Activated CD8-positive, alpha-beta memory T cell treated with anti-CD3 and anti-CD28 coated beads, Interleukin-2, amount 10 ng/mL, durations not matched to agents 7 days and 5 days (primary cell): ENCODE results near the gene CEP55. TPM values are rescaled to one million over a fixed set of nuclear protein-coding genes. Genes with fewer than 3 reads are reported as not detected.

ENCODE experiments used
- ATAC-seq: fragments of 150-1000 bp; cut with Tn5 transposase; one replicate; pipeline ENCODE4 v1.10.0; 2021; ENCODE audit warnings: moderate library complexity
- CTCF ChIA-PET: fragments of 350-600 bp; sonication (Branson Sonifier 250); formaldehyde crosslinking; loops from one replicate; lab custom pipeline; 2021; ENCODE audit warnings: antibody characterized with exemption; lab: Charles Lee
- DNase-seq: peaks from one replicate; pipeline ENCODE4 v3.0.0-alpha.2; 2020
- H3K27ac Mint-ChIP-seq: one replicate; pipeline ENCODE4 v1.8.0; 2021; ENCODE audit warnings: mild to moderate bottlenecking, mixed read lengths
- H3K27me3 Mint-ChIP-seq: one replicate; pipeline ENCODE4 v1.8.0; 2021; ENCODE audit warnings: mixed read lengths
- H3K36me3 Mint-ChIP-seq: one replicate; pipeline ENCODE4 v1.8.0; 2021; ENCODE audit warnings: mild to moderate bottlenecking, mixed read lengths
- H3K4me1 Mint-ChIP-seq: one replicate; pipeline ENCODE4 v1.8.0; 2021; ENCODE audit warnings: mixed read lengths
- H3K4me3 Mint-ChIP-seq: one replicate; pipeline ENCODE4 v1.8.0; 2021; ENCODE audit warnings: mild to moderate bottlenecking, moderate library complexity, mixed read lengths
- H3K9me3 Mint-ChIP-seq: one replicate; pipeline ENCODE4 v1.8.0; 2022; ENCODE audit warnings: low read depth, mixed read lengths
- total RNA-seq, 2 experiments: library from RNA; stranded (reverse); gene quantifications; one replicate each; pipeline ENCODE4 v1.2.3, GENCODE V29; 2021

CEP55 gene
- total RNA-seq, 2 experiments from 2014 or later: 75.6 to 79.3 TPM

DNA sequence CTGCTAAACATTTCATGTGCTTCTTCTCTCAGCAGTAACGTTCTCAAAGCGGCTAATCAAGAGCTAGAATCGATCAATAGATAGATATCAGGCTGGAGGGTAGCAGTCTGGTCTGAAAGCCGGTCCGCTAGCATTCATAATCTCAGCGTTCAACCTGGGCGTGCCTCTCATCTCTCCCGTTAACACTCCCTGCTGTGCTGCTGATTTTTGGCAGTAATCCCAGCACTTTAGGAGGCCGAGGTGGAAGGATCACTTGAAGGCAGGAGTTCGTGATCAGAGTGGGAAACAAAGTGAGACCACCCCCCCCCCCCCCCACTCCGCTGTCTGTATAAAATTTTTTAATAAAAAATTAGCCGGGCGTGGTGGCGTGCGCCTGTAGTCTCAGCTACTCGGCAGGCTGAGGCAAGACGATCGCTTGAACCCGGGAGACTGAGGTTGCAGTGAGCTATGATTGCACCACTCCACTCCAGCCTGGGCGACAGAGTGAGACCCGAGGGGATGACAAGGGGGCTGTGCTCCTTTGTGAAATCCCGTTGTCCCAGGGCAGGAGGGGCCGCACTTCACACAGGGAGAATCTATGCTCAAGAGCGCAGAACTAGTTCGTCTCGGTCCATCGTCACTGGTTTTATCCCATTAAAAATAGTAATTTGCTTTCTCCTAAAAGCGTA lies 624 bp upstream of the CEP55 start:
- DNase-seq (peak; percentile 47), ATAC-seq (peak; percentile 10)
- Mint-ChIP-seq H3K36me3 (peaks cover 21% of the 10 kb centered on the region), H3K9me3 (no peaks in the 10 kb centered on the region), H3K4me3 (peak overlapping the region; percentile 96), H3K4me1 (peaks cover 34% of the 10 kb centered on the region), H3K27me3 (no peaks in the 10 kb centered on the region), H3K27ac (peak overlapping the region; percentile 96)
- CTCF ChIA-PET: interaction anchor here (0.7 to 4.2 kb wide), 11 partner anchors 8 to 1646 kb away, joined by 3 to 35 read pairs (median 3); partner anchors contain the start of gene MYOF

DNA sequence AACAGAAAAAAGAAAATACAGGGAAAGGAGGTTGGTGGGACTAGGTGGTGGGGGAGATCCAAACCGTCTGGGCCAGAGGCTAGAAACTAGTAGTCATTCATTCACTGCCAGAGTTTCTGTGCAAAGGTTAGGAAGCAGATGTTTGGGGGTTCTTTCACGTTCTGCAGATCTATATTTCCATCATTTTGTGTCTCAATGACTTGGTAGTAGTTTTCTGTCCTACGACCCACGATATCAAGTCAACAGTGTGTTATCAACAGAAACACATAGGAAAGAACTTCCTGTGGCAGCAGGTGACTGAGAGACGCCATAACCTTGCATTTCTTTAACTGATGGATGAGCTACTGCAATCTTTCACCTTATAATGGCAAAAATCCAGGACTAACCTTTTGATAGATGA lies 1.8 kb downstream of the CEP55 start:
- CTCF ChIA-PET: interaction anchor here (3.8 to 4.2 kb wide), 2 partner anchors 13 to 121 kb away, joined by 25 to 30 read pairs; no protein-coding TSS in a partner anchor
- peak overlapping the region; percentile 96 for H3K27ac Mint-ChIP-seq
- peaks cover 52% of the 10 kb centered on the region for H3K4me1 Mint-ChIP-seq
- H3K4me3 Mint-ChIP-seq: peak overlapping the region; percentile 96
- DNase-seq (no peak), ATAC-seq (no peak)
- peaks cover 36% of the 10 kb centered on the region for H3K36me3 Mint-ChIP-seq
- H3K9me3 Mint-ChIP-seq: no peaks in the 10 kb centered on the region
- no peaks in the 10 kb centered on the region for H3K27me3 Mint-ChIP-seq

DNA sequence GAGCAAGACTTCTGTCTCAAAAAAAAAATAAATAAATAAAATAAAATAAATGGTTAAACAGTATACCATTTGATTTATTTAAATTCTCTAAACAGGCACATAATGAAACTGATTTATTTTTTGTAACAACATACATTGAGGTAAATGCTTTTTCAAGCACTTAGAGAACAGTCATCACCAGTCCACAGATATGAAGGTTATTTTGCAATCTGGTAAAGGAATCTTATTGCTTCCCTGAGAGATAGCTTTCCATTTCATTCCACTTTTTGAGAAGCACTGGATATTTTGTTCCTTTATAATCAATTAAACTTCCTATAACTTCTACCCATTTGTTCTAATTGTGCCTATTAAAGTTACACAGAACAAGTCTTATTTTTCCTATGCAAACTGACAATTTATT lies 5.2 kb downstream of the CEP55 start:
- ATAC-seq (no peak), DNase-seq (no peak)
- H3K27ac Mint-ChIP-seq: peak overlapping the region; percentile 47
- CTCF ChIA-PET: interaction anchor here (0.8 to 3.6 kb wide), 4 partner anchors 9 to 420 kb away, joined by 3 to 22 read pairs (median 15); partner anchors contain the start of gene MYOF
- H3K4me1 Mint-ChIP-seq: peaks cover 49% of the 10 kb centered on the region
- H3K36me3 Mint-ChIP-seq: peaks cover 58% of the 10 kb centered on the region
- no peaks in the 10 kb centered on the region for H3K27me3 Mint-ChIP-seq
- H3K9me3 Mint-ChIP-seq: no peaks in the 10 kb centered on the region
- no peak overlapping the region for H3K4me3 Mint-ChIP-seq

DNA sequence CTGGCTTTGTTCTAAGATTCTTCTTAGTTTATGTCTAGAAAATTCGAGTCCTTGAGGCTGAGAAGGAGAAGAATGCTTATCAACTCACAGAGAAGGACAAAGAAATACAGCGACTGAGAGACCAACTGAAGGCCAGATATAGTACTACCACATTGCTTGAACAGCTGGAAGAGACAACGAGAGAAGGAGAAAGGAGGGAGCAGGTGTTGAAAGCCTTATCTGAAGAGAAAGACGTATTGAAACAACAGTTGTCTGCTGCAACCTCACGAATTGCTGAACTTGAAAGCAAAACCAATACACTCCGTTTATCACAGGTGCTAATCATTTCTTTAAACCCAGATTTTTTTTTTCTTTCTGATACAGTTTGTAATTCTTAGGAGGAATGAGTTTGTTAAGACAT lies 6.7 kb downstream of the CEP55 start:
- H3K4me1 Mint-ChIP-seq: peaks cover 48% of the 10 kb centered on the region
- DNase-seq: no peak
- ATAC-seq: peak; percentile 27
- peaks cover 64% of the 10 kb centered on the region for H3K36me3 Mint-ChIP-seq
- peak overlapping the region; percentile 80 for H3K27ac Mint-ChIP-seq
- no peaks in the 10 kb centered on the region for H3K27me3 Mint-ChIP-seq
- CTCF ChIA-PET: interaction anchor here (0.9 to 3.6 kb wide), 5 partner anchors 8 to 127 kb away, joined by 3 to 22 read pairs (median 9); partner anchors contain the start of gene MYOF
- H3K9me3 Mint-ChIP-seq: no peaks in the 10 kb centered on the region
- peak overlapping the region; percentile 39 for H3K4me3 Mint-ChIP-seq

DNA sequence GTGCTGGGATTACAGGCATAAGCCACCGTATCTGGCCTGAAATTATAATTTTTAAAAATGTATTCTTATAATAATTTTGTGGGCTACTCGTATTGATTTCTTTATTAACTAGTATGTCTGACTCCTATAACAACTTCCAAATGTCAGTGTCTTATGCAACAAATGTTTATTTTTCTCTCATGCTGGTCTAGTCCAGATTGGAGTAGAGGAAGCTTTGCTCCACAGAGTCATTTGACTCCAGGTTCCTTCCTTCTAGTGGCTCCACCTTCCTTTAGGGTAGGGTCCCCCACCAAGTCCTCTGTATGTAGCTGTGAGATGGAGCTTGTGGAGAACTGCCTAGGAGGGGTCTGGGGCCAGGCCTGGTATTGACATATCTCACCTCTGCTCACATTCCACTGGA lies 8.7 kb downstream of the CEP55 start:
- DNase-seq (no peak), ATAC-seq (no peak)
- no peaks in the 10 kb centered on the region for H3K9me3 Mint-ChIP-seq
- no peak overlapping the region for H3K27ac Mint-ChIP-seq
- H3K36me3 Mint-ChIP-seq: peaks cover 65% of the 10 kb centered on the region
- peaks cover 47% of the 10 kb centered on the region for H3K4me1 Mint-ChIP-seq
- no peak overlapping the region for H3K4me3 Mint-ChIP-seq
- H3K27me3 Mint-ChIP-seq: no peaks in the 10 kb centered on the region
- CTCF ChIA-PET: interaction anchor here (0.6 to 3.6 kb wide), 4 partner anchors 9 to 129 kb away, joined by 3 to 22 read pairs (median 4); partner anchors contain the start of gene MYOF

DNA sequence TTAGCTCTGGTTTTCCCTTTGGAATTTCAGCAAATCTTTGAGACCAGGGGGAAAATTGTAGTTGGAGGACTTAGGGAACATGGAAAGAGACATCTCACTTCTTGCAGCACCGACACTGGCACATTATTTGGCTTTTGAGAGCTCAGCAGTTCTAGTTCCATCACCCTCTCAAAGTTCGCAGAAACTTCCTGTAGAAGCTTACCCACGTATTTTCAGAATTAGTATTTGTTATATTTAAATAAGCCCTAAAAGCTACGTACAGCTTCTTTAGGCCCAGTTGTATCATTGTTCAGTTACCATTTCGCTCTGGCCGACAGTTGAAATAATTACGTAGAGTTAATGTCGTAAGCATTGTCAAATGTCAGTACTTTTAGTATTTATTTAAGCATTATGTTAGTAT lies 13.4 kb downstream of the CEP55 start:
- ATAC-seq (no peak), DNase-seq (no peak)
- H3K27ac Mint-ChIP-seq: no peak overlapping the region

DNA sequence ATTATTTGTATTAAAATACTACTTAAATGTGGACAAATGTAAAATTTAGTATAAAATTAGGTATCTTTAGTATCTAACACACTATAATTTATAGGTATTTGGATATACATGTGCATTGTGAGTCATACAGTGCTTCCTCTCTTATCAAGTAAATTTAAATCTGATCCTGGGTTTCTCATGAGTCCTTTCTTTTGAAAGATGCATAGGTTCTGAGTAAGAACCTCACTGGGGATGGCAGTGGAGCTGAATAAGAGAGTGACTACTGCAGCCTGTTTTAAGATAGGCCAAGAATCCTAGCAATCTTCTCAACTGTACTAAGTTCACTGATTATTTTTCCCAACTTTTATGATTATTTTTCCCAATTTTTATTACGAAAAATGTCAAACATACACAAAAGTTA lies 16.2 kb downstream of the CEP55 start:
- H3K4me1 Mint-ChIP-seq: peaks cover 24% of the 10 kb centered on the region
- H3K9me3 Mint-ChIP-seq: no peaks in the 10 kb centered on the region
- DNase-seq (no peak), ATAC-seq (no peak)
- H3K4me3 Mint-ChIP-seq: no peak overlapping the region
- H3K36me3 Mint-ChIP-seq: peaks cover 54% of the 10 kb centered on the region
- no peak overlapping the region for H3K27ac Mint-ChIP-seq
- CTCF ChIA-PET: interaction anchor here (0.6 to 6.3 kb wide), 11 partner anchors 16 to 646 kb away, joined by 3 to 71 read pairs (median 4); partner anchors contain the start of genes CEP55 and MYOF
- no peaks in the 10 kb centered on the region for H3K27me3 Mint-ChIP-seq

More for the DNA sequence above, 13.4 kb downstream of the CEP55 start:
- peaks cover 24% of the 10 kb centered on the region for H3K4me1 Mint-ChIP-seq
- no peaks in the 10 kb centered on the region for H3K27me3 Mint-ChIP-seq
- CTCF ChIA-PET: interaction anchor here (1.2 to 6.3 kb wide), 9 partner anchors 7 to 151 kb away, joined by 3 to 71 read pairs (median 14); partner anchors contain the start of genes CEP55 and MYOF
- H3K36me3 Mint-ChIP-seq: peaks cover 50% of the 10 kb centered on the region
- H3K4me3 Mint-ChIP-seq: no peak overlapping the region
- H3K9me3 Mint-ChIP-seq: no peaks in the 10 kb centered on the region

DNA sequence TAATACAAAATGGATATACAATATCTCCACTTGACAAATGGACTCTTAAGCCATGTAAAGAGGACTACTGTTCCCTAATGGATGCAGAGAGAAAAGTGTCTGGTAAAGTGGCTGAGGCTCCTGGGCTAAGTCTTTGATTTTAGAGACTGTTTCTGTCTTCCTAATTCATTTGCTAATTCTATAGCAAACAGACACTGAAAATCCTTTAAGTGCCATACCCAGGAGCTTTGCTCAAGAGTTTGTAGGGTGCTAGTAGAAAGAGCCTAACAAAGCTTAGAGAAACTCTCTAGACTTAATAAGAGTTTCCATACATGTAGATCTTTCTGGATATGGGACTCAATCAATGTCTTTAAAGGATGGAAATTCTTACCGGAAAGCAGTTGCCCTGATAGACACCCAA lies 16.7 kb downstream of the CEP55 start:
- peaks cover 56% of the 10 kb centered on the region for H3K36me3 Mint-ChIP-seq
- CTCF ChIA-PET: interaction anchor here (0.8 to 6.3 kb wide), 9 partner anchors 8 to 303 kb away, joined by 3 to 71 read pairs (median 4); partner anchors contain the start of genes CEP55 and MYOF

DNA sequence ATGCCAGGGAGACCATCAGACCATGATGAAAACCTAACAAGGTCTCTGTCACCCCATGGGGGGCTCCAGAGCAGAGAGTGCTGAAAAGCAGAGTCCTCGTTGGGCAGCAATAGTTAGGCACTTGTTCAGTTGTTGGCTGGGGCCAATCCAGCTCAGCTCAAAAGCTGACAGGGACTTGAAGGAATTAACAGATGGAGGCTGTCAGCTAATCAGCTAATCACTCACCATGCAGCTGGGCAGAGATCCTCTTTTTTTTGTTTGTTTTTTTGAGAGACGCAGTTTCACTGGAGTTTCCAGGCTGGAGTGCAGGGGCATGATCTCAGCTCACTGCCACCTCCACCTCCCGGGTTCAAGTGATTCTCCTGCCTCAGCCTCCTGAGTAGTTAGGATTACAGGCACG lies 18.1 kb downstream of the CEP55 start:
- H3K27ac Mint-ChIP-seq: no peak overlapping the region
- no peaks in the 10 kb centered on the region for H3K9me3 Mint-ChIP-seq
- no peaks in the 10 kb centered on the region for H3K27me3 Mint-ChIP-seq
- no peak overlapping the region for H3K4me3 Mint-ChIP-seq
- CTCF ChIA-PET: interaction anchor here (6.3 kb wide), 1 partner anchor 137 kb away, joined by 71 read pairs; no protein-coding TSS in a partner anchor
- DNase-seq (no peak), ATAC-seq (no peak)
- peaks cover 12% of the 10 kb centered on the region for H3K4me1 Mint-ChIP-seq
- peaks cover 58% of the 10 kb centered on the region for H3K36me3 Mint-ChIP-seq

More for the DNA sequence above, 16.7 kb downstream of the CEP55 start:
- DNase-seq: no peak
- Mint-ChIP-seq H3K27me3 (no peaks in the 10 kb centered on the region), H3K9me3 (no peaks in the 10 kb centered on the region), H3K27ac (no peak overlapping the region), H3K4me3 (no peak overlapping the region), H3K4me1 (peaks cover 22% of the 10 kb centered on the region)
- ATAC-seq: no peak

DNA sequence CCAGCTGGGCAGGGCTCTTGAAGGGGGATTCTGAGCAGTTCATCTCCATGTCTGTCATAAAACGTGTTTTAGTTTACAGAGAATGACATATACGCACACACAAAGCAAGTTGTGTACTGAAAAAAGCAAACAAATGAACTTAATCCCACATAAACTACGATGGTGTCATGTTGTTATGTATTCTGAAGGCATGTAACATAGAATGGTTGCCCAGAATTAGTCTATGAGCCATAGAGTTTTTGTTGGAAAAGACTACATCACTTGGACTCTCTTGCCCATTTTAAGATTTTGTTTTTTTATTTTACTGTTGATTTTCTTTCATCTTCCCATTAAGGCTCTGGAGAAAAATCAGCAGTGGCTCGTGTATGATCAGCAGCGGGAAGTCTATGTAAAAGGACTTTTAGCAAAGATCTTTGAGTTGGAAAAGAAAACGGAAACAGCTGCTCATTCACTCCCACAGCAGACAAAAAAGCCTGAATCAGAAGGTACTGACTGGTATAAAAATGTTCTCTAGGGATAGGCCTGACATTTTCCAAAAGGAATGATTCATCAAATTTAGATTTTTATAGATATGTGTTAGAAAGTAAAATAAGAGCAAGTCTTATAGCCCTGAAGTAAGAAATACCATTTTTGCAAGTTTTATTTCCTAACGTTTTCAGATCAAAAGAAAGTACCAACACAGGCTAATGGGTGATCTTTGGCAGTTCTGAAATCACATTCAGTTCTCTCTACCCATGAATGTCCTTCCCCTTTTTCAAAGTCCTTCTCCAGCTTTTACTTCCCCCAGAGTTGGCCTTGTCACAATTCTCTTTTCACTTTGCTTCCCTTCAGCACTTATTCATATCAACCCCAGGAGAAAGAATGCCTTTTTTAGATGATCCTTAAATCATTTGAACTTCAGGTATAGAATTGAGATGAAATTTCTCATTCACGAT lies 18.9 kb downstream of the CEP55 start:
- peaks cover 58% of the 10 kb centered on the region for H3K36me3 Mint-ChIP-seq
- no peaks in the 10 kb centered on the region for H3K9me3 Mint-ChIP-seq
- no peak overlapping the region for H3K27ac Mint-ChIP-seq
- H3K4me3 Mint-ChIP-seq: no peak overlapping the region
- CTCF ChIA-PET: interaction anchor here (0.9 to 1.0 kb wide), 2 partner anchors 22 to 139 kb away, joined by 3 to 4 read pairs; no protein-coding TSS in a partner anchor
- no peak for ATAC-seq
- no peaks in the 10 kb centered on the region for H3K27me3 Mint-ChIP-seq
- peaks cover 6% of the 10 kb centered on the region for H3K4me1 Mint-ChIP-seq
- no peak for DNase-seq

DNA sequence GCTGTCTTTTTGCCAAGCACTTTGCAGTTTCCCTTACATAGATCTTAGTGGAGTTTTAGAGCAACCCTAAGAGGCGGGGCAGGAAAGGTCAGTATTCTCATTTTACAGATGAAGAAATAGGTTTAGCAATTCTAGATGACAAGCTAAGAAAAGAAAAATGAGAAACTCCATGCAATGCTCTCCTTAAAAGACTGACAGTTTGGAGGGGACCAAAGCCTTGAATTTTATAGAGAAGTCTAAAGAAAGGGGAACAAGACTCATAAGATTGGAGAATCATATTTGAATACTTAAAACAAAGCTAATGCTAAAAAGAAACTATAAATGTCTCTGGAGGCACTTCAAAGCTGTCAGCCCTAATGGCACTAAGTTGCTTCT lies 19.6 kb downstream of the CEP55 start:
- ATAC-seq (no peak), DNase-seq (no peak)
- no peaks in the 10 kb centered on the region for H3K27me3 Mint-ChIP-seq
- peaks cover 3% of the 10 kb centered on the region for H3K4me1 Mint-ChIP-seq
- no peak overlapping the region for H3K4me3 Mint-ChIP-seq
- H3K36me3 Mint-ChIP-seq: peaks cover 58% of the 10 kb centered on the region
- CTCF ChIA-PET: interaction anchor here (0.9 to 1.0 kb wide), 2 partner anchors 21 to 140 kb away, joined by 3 to 4 read pairs; no protein-coding TSS in a partner anchor
- H3K9me3 Mint-ChIP-seq: no peaks in the 10 kb centered on the region
- H3K27ac Mint-ChIP-seq: no peak overlapping the region

DNA sequence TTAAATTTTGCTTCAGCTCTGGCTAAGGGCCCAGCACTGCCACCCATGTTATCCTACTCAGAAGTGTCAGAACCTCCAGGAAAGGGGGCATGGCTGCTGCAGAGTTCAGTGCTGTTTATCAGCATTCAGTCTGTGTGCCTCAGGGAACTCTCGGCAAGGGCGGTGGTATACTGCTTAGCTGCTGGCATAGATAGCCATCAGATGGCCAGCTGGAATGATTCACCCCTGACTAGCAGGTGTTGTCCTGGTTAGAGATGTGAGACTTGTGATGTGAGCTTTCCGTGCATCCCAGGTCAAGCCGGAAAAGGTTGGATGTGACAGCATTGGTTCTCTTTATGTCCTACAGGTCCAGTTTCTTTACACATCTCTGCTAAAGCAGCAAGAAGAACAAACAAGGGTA lies 22.1 kb downstream of the CEP55 start:
- Mint-ChIP-seq H3K9me3 (peaks cover 2% of the 10 kb centered on the region), H3K36me3 (peaks cover 74% of the 10 kb centered on the region), H3K4me3 (no peak overlapping the region), H3K4me1 (no peaks in the 10 kb centered on the region), H3K27ac (no peak overlapping the region), H3K27me3 (no peaks in the 10 kb centered on the region)
- CTCF ChIA-PET: no interaction called here
- ATAC-seq (no peak), DNase-seq (no peak)

DNA sequence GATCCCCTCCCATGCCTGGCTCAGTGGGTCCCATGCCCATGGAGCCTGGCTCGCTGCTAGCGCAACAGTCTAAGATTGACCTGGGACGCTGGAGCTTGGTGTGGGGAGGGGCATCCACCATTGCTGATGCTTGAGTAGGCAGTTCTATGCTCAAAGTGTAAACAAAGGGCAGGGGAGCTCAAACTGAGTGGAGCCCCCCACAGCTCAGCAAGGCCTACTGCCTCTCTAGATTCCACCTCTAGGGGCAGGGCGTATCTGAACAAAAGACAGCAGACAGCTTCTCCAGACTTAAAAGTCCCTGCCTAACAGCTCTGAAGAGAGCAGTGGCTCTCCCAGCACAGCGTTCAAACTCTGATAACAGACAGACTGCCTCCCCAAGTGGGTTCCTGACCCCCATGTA lies 38.9 kb downstream of the CEP55 start:
- no peak overlapping the region for H3K4me3 Mint-ChIP-seq
- H3K4me1 Mint-ChIP-seq: no peaks in the 10 kb centered on the region
- peaks cover 30% of the 10 kb centered on the region for H3K27me3 Mint-ChIP-seq
- no peaks in the 10 kb centered on the region for H3K9me3 Mint-ChIP-seq
- CTCF ChIA-PET: no interaction called here
- H3K27ac Mint-ChIP-seq: no peak overlapping the region
- no peak for DNase-seq
- ATAC-seq: no peak
- H3K36me3 Mint-ChIP-seq: no peaks in the 10 kb centered on the region
